SK-N-SH (cell line): ENCODE data around the gene MPST. TPM values are rescaled to one million over a fixed set of nuclear protein-coding genes. Genes with fewer than 3 reads are reported as not detected.

Experiments
- CTCF ChIA-PET: fragments of 300-600, 350-600 bp; formaldehyde crosslinking; extraction: SDS; loops from one replicate; lab custom pipeline; 2021; lab: Yijun Ruan, JAX
- POLR2A ChIA-PET: fragments of 350-600 bp; sonication (Branson Sonifier 250); formaldehyde crosslinking; extraction: SDS; loops from one replicate; lab custom pipeline; 2020; ENCODE audit warnings: antibody characterized with exemption, inconsistent platforms; lab: Yijun Ruan, JAX
- DNase-seq: peaks from one replicate; pipeline ENCODE4 v3.0.0; 2012
- H2AFZ ChIP-seq: fragments of 200-600 bp; sonication (generic); 2 replicates; pipeline ENCODE4 v1.8.1; 2016; ENCODE audit warnings: antibody characterized with exemption, mild to moderate bottlenecking, low read depth
- H3F3A ChIP-seq: fragments of 200-600 bp; sonication (generic); replicated peaks from 2 replicates; pipeline ENCODE3; 2016; ENCODE audit warnings: antibody characterized with exemption, mild to moderate bottlenecking; ENCODE audit not compliant: insufficient read depth
- H3K27ac ChIP-seq, 2 experiments: fragments of 200-500 bp in 1 of 2; fragments of 200-600 bp in 1 of 2; sonication (Bioruptor generic) in 1 of 2; sonication (generic), shearing (Covaris generic) in 1 of 2; 2 replicates each; pipeline versions ENCODE4 v1.5.1 to v1.6.1; 2014 to 2016; ENCODE audit warnings: low read depth in 2 of 2, inconsistent platforms in 1 of 2, low read length in 1 of 2, mild to moderate bottlenecking in 1 of 2, mixed read lengths in 1 of 2
- H3K27me3 ChIP-seq: fragments of 200-600 bp; sonication (generic), shearing (Covaris generic); 2 replicates; pipeline ENCODE4 v1.6.1; 2016; ENCODE audit warnings: mixed run types; ENCODE audit not compliant: insufficient read depth
- H3K36me3 ChIP-seq, 2 experiments: fragments of 200-500 bp in 1 of 2; fragments of 200-600 bp in 1 of 2; sonication (Bioruptor generic) in 1 of 2; sonication (generic) in 1 of 2; replicated peaks in 1 of 2; 2 replicates each; pipeline versions ENCODE3 to v1.5.1; 2014 to 2016; ENCODE audit warnings: low read length in 1 of 2, mild to moderate bottlenecking in 1 of 2; ENCODE audit not compliant: insufficient read depth in 2 of 2, control insufficient read depth in 1 of 2
- H3K4me1 ChIP-seq, 2 experiments: fragments of 200-500 bp in 1 of 2; fragments of 200-600 bp in 1 of 2; sonication (Bioruptor generic) in 1 of 2; sonication (generic), shearing (Covaris generic) in 1 of 2; 2 replicates each; pipeline versions ENCODE4 v1.5.1 to v1.6.1; 2014 to 2016; ENCODE audit warnings: low read depth in 1 of 2, low read length in 1 of 2, mixed run types in 1 of 2; ENCODE audit not compliant: insufficient read depth in 2 of 2, control insufficient read depth in 1 of 2
- H3K4me2 ChIP-seq: fragments of 200-600 bp; sonication (generic), shearing (Covaris generic); 2 replicates; pipeline ENCODE4 v1.6.1; 2017; ENCODE audit warnings: mixed run types
- H3K4me3 ChIP-seq, 2 experiments: fragments of 200-500 bp in 1 of 2; fragments of 200-600 bp in 1 of 2; sonication (Bioruptor generic) in 1 of 2; sonication (generic), shearing (Covaris generic) in 1 of 2; 2 replicates each; pipeline versions ENCODE4 v1.5.1 to v1.8.1; 2014 to 2016; ENCODE audit warnings: low read depth in 2 of 2, inconsistent platforms in 1 of 2, low read length in 1 of 2, mild to moderate bottlenecking in 1 of 2, mixed read lengths in 1 of 2, moderate library complexity in 1 of 2
- H3K79me2 ChIP-seq: fragments of 200-600 bp; sonication (generic); 2 replicates; pipeline ENCODE4 v1.8.1; 2017; ENCODE audit warnings: mild to moderate bottlenecking; ENCODE audit not compliant: insufficient read depth
- H3K9ac ChIP-seq: fragments of 200-600 bp; sonication (generic); 2 replicates; pipeline ENCODE4 v1.6.1; 2017; ENCODE audit warnings: mixed run types
- H3K9me2 ChIP-seq: fragments of 200-600 bp; sonication (generic); 2 replicates; pipeline ENCODE4 v1.6.1; 2017; ENCODE audit warnings: mixed run types
- H3K9me3 ChIP-seq: fragments of 200-600 bp; sonication (generic); 2 replicates; pipeline ENCODE4 v1.6.1; 2017; ENCODE audit warnings: mixed run types, mild to moderate bottlenecking, moderate library complexity
- H4K20me1 ChIP-seq: fragments of 200-600 bp; sonication (generic); 2 replicates; pipeline ENCODE4 v1.6.1; 2017; ENCODE audit warnings: mild to moderate bottlenecking, mixed run types; ENCODE audit not compliant: insufficient read depth
- ELF1 ChIP-seq: IDR thresholded peaks from 2 replicates; pipeline ENCODE4 v1.4.0; 2012
- EZH2phosphoT487 ChIP-seq: fragments of 200-600 bp; sonication (generic); IDR thresholded peaks from 2 replicates; pipeline ENCODE4 v1.6.1; 2017; ENCODE audit warnings: low read depth, mixed run types, mild to moderate bottlenecking, antibody characterized with exemption, moderate library complexity, borderline replicate concordance
- FOSL2 ChIP-seq: IDR thresholded peaks from 2 replicates; pipeline ENCODE4 v1.4.0; 2012; ENCODE audit warnings: low read depth, mild to moderate bottlenecking, moderate library complexity, borderline replicate concordance
- GABPA ChIP-seq: IDR thresholded peaks from 2 replicates; pipeline ENCODE4 v1.4.0; 2012; ENCODE audit warnings: low read depth, mild to moderate bottlenecking
- GATA2 ChIP-seq: sonication (generic); formaldehyde crosslinking; IDR thresholded peaks from 2 replicates; pipeline ENCODE4 v1.5.0; 2020; ENCODE audit warnings: mild to moderate bottlenecking, missing genetic modification reagents
- NFIC ChIP-seq: IDR thresholded peaks from 2 replicates; pipeline ENCODE4 v1.4.0; 2012; ENCODE audit warnings: borderline replicate concordance
- POLR2AphosphoS5 ChIP-seq: IDR thresholded peaks from 2 replicates; pipeline ENCODE4 v1.6.1; 2012; ENCODE audit warnings: low read depth, low read length
- RAD21 ChIP-seq: IDR thresholded peaks from 2 replicates; pipeline ENCODE4 v1.6.1; 2012; ENCODE audit warnings: mild to moderate bottlenecking, low read length
- RCOR1 ChIP-seq: fragments of 150-350 bp; IDR thresholded peaks from 2 replicates; pipeline ENCODE4 v1.6.1; 2017; ENCODE audit warnings: antibody characterized with exemption, low read length
- RXRA ChIP-seq: IDR thresholded peaks from 2 replicates; pipeline ENCODE4 v1.4.0; 2012; ENCODE audit warnings: low read depth, mild to moderate bottlenecking, borderline replicate concordance
- SMC3 ChIP-seq: IDR thresholded peaks from 2 replicates; pipeline ENCODE4 v1.6.1; 2012; ENCODE audit warnings: low read depth, low read length, improper control_type of control experiment
- TAF1 ChIP-seq: IDR thresholded peaks from 2 replicates; pipeline ENCODE4 v1.6.1; 2012; ENCODE audit warnings: low read depth, mild to moderate bottlenecking, low read length, moderate library complexity, borderline replicate concordance
- TCF12 ChIP-seq: IDR thresholded peaks from 2 replicates; pipeline ENCODE4 v1.4.0; 2012
- TEAD4 ChIP-seq: IDR thresholded peaks from 2 replicates; pipeline ENCODE4 v1.4.0; 2012; ENCODE audit warnings: mild to moderate bottlenecking, borderline replicate concordance; ENCODE audit not compliant: insufficient read depth
- YY1 ChIP-seq: IDR thresholded peaks from 2 replicates; pipeline ENCODE4 v1.4.0; 2012; ENCODE audit warnings: low read depth, mild to moderate bottlenecking
- WGBS: methylation state at CpG from one replicate; pipeline ENCODE4 v1.1.6; 2017; ENCODE audit warnings: low lambda C conversion rate; 5-methylcytosine and 5-hydroxymethylcytosine counted together
- polyA plus RNA-seq, 3 experiments: library from polyadenylated mRNA; depleted of rRNA; stranded (reverse); fragments of >200 nt; gene quantifications; 2 replicates each; pipeline ENCODE4 v1.2.3, GENCODE V29; 2012
- TF ChIP-seq, protein P1 (sequence below): IDR thresholded peaks from 2 replicates; pipeline ENCODE4 v1.4.0; 2012; ENCODE audit warnings: low read depth, borderline replicate concordance
- TF ChIP-seq, protein P2 (sequence below): IDR thresholded peaks from 2 replicates; pipeline ENCODE4 v1.4.0; 2012; ENCODE audit warnings: low read depth, borderline replicate concordance
- TF ChIP-seq, protein P3 (sequence below): IDR thresholded peaks from 2 replicates; pipeline ENCODE4; 2012

Gene MPST
- polyA plus RNA-seq, 1 of the 3 experiments (the other 2 are of a cell fraction): 60.4 TPM

DNA sequence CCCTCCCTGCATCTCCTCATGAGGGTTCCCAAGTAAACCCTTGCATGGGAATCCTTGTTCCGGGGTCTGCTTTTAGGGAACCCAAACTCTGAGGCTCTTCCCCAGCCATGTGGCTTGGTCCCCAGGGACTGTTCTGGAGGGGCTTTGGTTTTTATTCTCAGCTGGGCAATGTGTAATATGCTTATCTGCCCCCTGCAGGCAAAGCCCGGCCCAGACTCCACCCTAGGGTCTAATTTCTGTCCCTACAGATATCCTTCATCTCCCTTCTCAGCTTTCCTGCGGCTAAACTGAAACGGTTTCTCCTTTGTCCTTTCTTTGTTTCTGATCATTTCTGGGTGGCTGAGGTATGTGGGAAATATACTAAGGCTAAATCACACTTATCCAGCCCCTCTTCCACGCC is 37.4 kb upstream of the MPST start:
- CTCF ChIA-PET: interaction anchor here (1.1 to 4.4 kb wide), 5 partner anchors 10 to 436 kb away, joined by 3 to 22 read pairs (median 5); no protein-coding TSS in a partner anchor
- DNase-seq: no peak
- H3F3A ChIP-seq: no peaks in the 10 kb centered on the region
- H3K9ac ChIP-seq: no peak overlapping the region
- H3K36me3 ChIP-seq: no peaks in the 10 kb centered on the region
- H3K4me3 ChIP-seq: no peak overlapping the region
- H3K27ac ChIP-seq: no peak overlapping the region
- H3K9me2 ChIP-seq: no peaks in the 10 kb centered on the region
- 51% methylated on average over 5 of the region's 5 CpGs for WGBS
- H3K9me3 ChIP-seq: no peaks in the 10 kb centered on the region
- H3K4me2 ChIP-seq: no peak overlapping the region
- H4K20me1 ChIP-seq: no peaks in the 10 kb centered on the region
- H3K27me3 ChIP-seq: no peaks in the 10 kb centered on the region; the same call in 1 of the 2 replicates
- POLR2A ChIA-PET: no interaction called here
- H3K79me2 ChIP-seq: no peaks in the 10 kb centered on the region
- H3K4me1 ChIP-seq: no peaks in the 10 kb centered on the region; a peak in 1 of 4 replicates
- H2AFZ ChIP-seq: no peak overlapping the region
- TF ChIP-seq POLR2AphosphoS5 (no peak), GATA2 (CRISPR knock-in tag) (no peak), GABPA (no peak), ELF1 (no peak), TEAD4 (no peak), FOSL2 (no peak), YY1 (no peak), SMC3 (no peak), RAD21 (no peak), EZH2phosphoT487 (no peak), TCF12 (no peak), NFIC (no peak), RCOR1 (no peak), TAF1 (no peak), RXRA (no peak)
- TF ChIP-seq, protein P1, sequence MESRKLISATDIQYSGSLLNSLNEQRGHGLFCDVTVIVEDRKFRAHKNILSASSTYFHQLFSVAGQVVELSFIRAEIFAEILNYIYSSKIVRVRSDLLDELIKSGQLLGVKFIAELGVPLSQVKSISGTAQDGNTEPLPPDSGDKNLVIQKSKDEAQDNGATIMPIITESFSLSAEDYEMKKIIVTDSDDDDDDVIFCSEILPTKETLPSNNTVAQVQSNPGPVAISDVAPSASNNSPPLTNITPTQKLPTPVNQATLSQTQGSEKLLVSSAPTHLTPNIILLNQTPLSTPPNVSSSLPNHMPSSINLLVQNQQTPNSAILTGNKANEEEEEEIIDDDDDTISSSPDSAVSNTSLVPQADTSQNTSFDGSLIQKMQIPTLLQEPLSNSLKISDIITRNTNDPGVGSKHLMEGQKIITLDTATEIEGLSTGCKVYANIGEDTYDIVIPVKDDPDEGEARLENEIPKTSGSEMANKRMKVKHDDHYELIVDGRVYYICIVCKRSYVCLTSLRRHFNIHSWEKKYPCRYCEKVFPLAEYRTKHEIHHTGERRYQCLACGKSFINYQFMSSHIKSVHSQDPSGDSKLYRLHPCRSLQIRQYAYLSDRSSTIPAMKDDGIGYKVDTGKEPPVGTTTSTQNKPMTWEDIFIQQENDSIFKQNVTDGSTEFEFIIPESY: no peak
- TF ChIP-seq, protein P2, sequence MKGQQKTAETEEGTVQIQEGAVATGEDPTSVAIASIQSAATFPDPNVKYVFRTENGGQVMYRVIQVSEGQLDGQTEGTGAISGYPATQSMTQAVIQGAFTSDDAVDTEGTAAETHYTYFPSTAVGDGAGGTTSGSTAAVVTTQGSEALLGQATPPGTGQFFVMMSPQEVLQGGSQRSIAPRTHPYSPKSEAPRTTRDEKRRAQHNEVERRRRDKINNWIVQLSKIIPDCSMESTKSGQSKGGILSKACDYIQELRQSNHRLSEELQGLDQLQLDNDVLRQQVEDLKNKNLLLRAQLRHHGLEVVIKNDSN: no peak
- TF ChIP-seq, protein P3, sequence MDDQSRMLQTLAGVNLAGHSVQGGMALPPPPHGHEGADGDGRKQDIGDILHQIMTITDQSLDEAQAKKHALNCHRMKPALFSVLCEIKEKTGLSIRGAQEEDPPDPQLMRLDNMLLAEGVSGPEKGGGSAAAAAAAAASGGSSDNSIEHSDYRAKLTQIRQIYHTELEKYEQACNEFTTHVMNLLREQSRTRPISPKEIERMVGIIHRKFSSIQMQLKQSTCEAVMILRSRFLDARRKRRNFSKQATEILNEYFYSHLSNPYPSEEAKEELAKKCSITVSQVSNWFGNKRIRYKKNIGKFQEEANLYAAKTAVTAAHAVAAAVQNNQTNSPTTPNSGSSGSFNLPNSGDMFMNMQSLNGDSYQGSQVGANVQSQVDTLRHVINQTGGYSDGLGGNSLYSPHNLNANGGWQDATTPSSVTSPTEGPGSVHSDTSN: no peak
